Measurements from ENCODE around the gene DAP.

Gene DAP

GRCh38 chr5:10653751-10654400 lies 107.2 kb downstream of the DAP start:
- Histone ChIP-seq H3K9me3 (ENCODE audit: low read length) (no peaks in the 10 kb centered on the region), H3K36me3 (ENCODE audit: insufficient read depth, low read length) (no peaks in the 10 kb centered on the region), H3K27me3 (ENCODE audit: control insufficient read depth in 1 of 2, insufficient read depth in 2 of 2, low read length in 2 of 2) (peaks cover 0 to 11% of the 10 kb centered on the region in 2 donors), H3K9ac (ENCODE audit: low read length) (no peak overlapping the region), H3K4me3 (ENCODE audit: low read depth in 1 of 2, low read length in 2 of 2) (no peak overlapping the region), H3K27ac (ENCODE audit: low read depth, low read length) (no peak overlapping the region), H3K4me1 (ENCODE audit: insufficient read depth, low read length) (no peaks in the 10 kb centered on the region)

GRCh38 chr5:10653043-10653442 lies 108.0 kb downstream of the DAP start:
- H3K9me3 ChIP-seq (ENCODE audit: low read length): no peaks in the 10 kb centered on the region
- no peak overlapping the region for H3K9ac ChIP-seq (ENCODE audit: low read length)
- no peaks in the 10 kb centered on the region for H3K36me3 ChIP-seq (ENCODE audit: insufficient read depth, low read length)
- H3K4me3 ChIP-seq (ENCODE audit: low read depth in 1 of 2, low read length in 2 of 2): no peak overlapping the region
- peaks cover 0 to 11% of the 10 kb centered on the region in 2 donors for H3K27me3 ChIP-seq (ENCODE audit: control insufficient read depth in 1 of 2, insufficient read depth in 2 of 2, low read length in 2 of 2)
- H3K27ac ChIP-seq (ENCODE audit: low read depth, low read length): no peak overlapping the region
- H3K4me1 ChIP-seq (ENCODE audit: insufficient read depth, low read length): no peaks in the 10 kb centered on the region

- H3K27me3 ChIP-seq (ENCODE audit: control insufficient read depth in 1 of 2, insufficient read depth in 2 of 2, low read length in 2 of 2): peaks cover 0 to 13% of the 10 kb centered on the region in 2 donors
- H3K9me3 ChIP-seq (ENCODE audit: low read length): no peaks in the 10 kb centered on the region
- H3K4me3 ChIP-seq (ENCODE audit: low read depth in 1 of 2, low read length in 2 of 2): no peak overlapping the region
- no peaks in the 10 kb centered on the region for H3K36me3 ChIP-seq (ENCODE audit: insufficient read depth, low read length)
- H3K4me1 ChIP-seq (ENCODE audit: insufficient read depth, low read length): no peaks in the 10 kb centered on the region
- no peak overlapping the region for H3K27ac ChIP-seq (ENCODE audit: low read depth, low read length)
- no peak overlapping the region for H3K9ac ChIP-seq (ENCODE audit: low read length)
These were observed 108.4 kb downstream of the DAP start for GRCh38 chr5:10652606-10653005.

GRCh38 chr5:10652151-10652550 lies 108.9 kb downstream of the DAP start:
- Histone ChIP-seq H3K36me3 (ENCODE audit: insufficient read depth, low read length) (no peaks in the 10 kb centered on the region), H3K27ac (ENCODE audit: low read depth, low read length) (no peak overlapping the region), H3K27me3 (ENCODE audit: control insufficient read depth in 1 of 2, insufficient read depth in 2 of 2, low read length in 2 of 2) (peaks cover 0 to 14% of the 10 kb centered on the region in 2 donors), H3K4me1 (ENCODE audit: insufficient read depth, low read length) (no peaks in the 10 kb centered on the region), H3K4me3 (ENCODE audit: low read depth in 1 of 2, low read length in 2 of 2) (no peak overlapping the region), H3K9me3 (ENCODE audit: low read length) (no peaks in the 10 kb centered on the region), H3K9ac (ENCODE audit: low read length) (no peak overlapping the region)

- Histone ChIP-seq H3K4me1 (ENCODE audit: insufficient read depth, low read length) (no peaks in the 10 kb centered on the region), H3K27me3 (ENCODE audit: control insufficient read depth in 1 of 2, insufficient read depth in 2 of 2, low read length in 2 of 2) (peaks cover 0 to 14% of the 10 kb centered on the region in 2 donors), H3K9me3 (ENCODE audit: low read length) (no peaks in the 10 kb centered on the region), H3K4me3 (ENCODE audit: low read depth in 1 of 2, low read length in 2 of 2) (no peak overlapping the region), H3K9ac (ENCODE audit: low read length) (no peak overlapping the region), H3K36me3 (ENCODE audit: insufficient read depth, low read length) (no peaks in the 10 kb centered on the region), H3K27ac (ENCODE audit: low read depth, low read length) (no peak overlapping the region)
These were observed 111.2 kb downstream of the DAP start for GRCh38 chr5:10649666-10650380.

GRCh38 chr5:10648806-10649665 lies 112.0 kb downstream of the DAP start:
- Histone ChIP-seq H3K9me3 (ENCODE audit: low read length) (no peaks in the 10 kb centered on the region), H3K27ac (ENCODE audit: low read depth, low read length) (no peak overlapping the region), H3K4me3 (ENCODE audit: low read depth in 1 of 2, low read length in 2 of 2) (no peak overlapping the region), H3K4me1 (ENCODE audit: insufficient read depth, low read length) (no peaks in the 10 kb centered on the region), H3K27me3 (ENCODE audit: control insufficient read depth in 1 of 2, insufficient read depth in 2 of 2, low read length in 2 of 2) (peaks cover 0 to 14% of the 10 kb centered on the region in 2 donors), H3K9ac (ENCODE audit: low read length) (no peak overlapping the region), H3K36me3 (ENCODE audit: insufficient read depth, low read length) (no peaks in the 10 kb centered on the region)

GRCh38 chr5:10647640-10648039 lies 113.4 kb downstream of the DAP start:
- H3K4me3 ChIP-seq (ENCODE audit: low read depth in 1 of 2, low read length in 2 of 2): no peak overlapping the region
- no peaks in the 10 kb centered on the region for H3K36me3 ChIP-seq (ENCODE audit: insufficient read depth, low read length)
- H3K9me3 ChIP-seq (ENCODE audit: low read length): no peaks in the 10 kb centered on the region
- no peak overlapping the region for H3K27ac ChIP-seq (ENCODE audit: low read depth, low read length)
- H3K9ac ChIP-seq (ENCODE audit: low read length): no peak overlapping the region
- peaks cover 0 to 14% of the 10 kb centered on the region in 2 donors for H3K27me3 ChIP-seq (ENCODE audit: control insufficient read depth in 1 of 2, insufficient read depth in 2 of 2, low read length in 2 of 2)
- H3K4me1 ChIP-seq (ENCODE audit: insufficient read depth, low read length): no peaks in the 10 kb centered on the region

GRCh38 chr5:10645671-10646070 lies 115.4 kb downstream of the DAP start:
- H3K36me3 ChIP-seq (ENCODE audit: insufficient read depth, low read length): no peaks in the 10 kb centered on the region
- H3K4me1 ChIP-seq (ENCODE audit: insufficient read depth, low read length): no peaks in the 10 kb centered on the region
- no peak overlapping the region for H3K9ac ChIP-seq (ENCODE audit: low read length)
- H3K4me3 ChIP-seq (ENCODE audit: low read depth in 1 of 2, low read length in 2 of 2): no peak overlapping the region
- H3K27ac ChIP-seq (ENCODE audit: low read depth, low read length): no peak overlapping the region
- no peaks in the 10 kb centered on the region for H3K9me3 ChIP-seq (ENCODE audit: low read length)
- H3K27me3 ChIP-seq (ENCODE audit: control insufficient read depth in 1 of 2, insufficient read depth in 2 of 2, low read length in 2 of 2): peaks cover 0 to 14% of the 10 kb centered on the region in 2 donors

GRCh38 chr5:10645146-10645545 lies 115.9 kb downstream of the DAP start:
- Histone ChIP-seq H3K27me3 (ENCODE audit: control insufficient read depth in 1 of 2, insufficient read depth in 2 of 2, low read length in 2 of 2) (peaks cover 0 to 14% of the 10 kb centered on the region in 2 donors), H3K9ac (ENCODE audit: low read length) (no peak overlapping the region), H3K4me1 (ENCODE audit: insufficient read depth, low read length) (no peaks in the 10 kb centered on the region), H3K27ac (ENCODE audit: low read depth, low read length) (no peak overlapping the region), H3K36me3 (ENCODE audit: insufficient read depth, low read length) (no peaks in the 10 kb centered on the region), H3K9me3 (ENCODE audit: low read length) (no peaks in the 10 kb centered on the region), H3K4me3 (ENCODE audit: low read depth in 1 of 2, low read length in 2 of 2) (no peak overlapping the region)

- H3K9ac ChIP-seq (ENCODE audit: low read length): no peak overlapping the region
- no peaks in the 10 kb centered on the region for H3K36me3 ChIP-seq (ENCODE audit: insufficient read depth, low read length)
- H3K27ac ChIP-seq (ENCODE audit: low read depth, low read length): no peak overlapping the region
- H3K9me3 ChIP-seq (ENCODE audit: low read length): no peaks in the 10 kb centered on the region
- H3K4me1 ChIP-seq (ENCODE audit: insufficient read depth, low read length): no peaks in the 10 kb centered on the region
- peaks cover 0 to 5% of the 10 kb centered on the region in 2 donors for H3K27me3 ChIP-seq (ENCODE audit: control insufficient read depth in 1 of 2, insufficient read depth in 2 of 2, low read length in 2 of 2)
- no peak overlapping the region for H3K4me3 ChIP-seq (ENCODE audit: low read depth in 1 of 2, low read length in 2 of 2)
These were observed 116.8 kb downstream of the DAP start for GRCh38 chr5:10644192-10644591.

GRCh38 chr5:10642367-10642766 lies 118.7 kb downstream of the DAP start:
- Histone ChIP-seq H3K4me1 (ENCODE audit: insufficient read depth, low read length) (no peaks in the 10 kb centered on the region), H3K9ac (ENCODE audit: low read length) (no peak overlapping the region), H3K9me3 (ENCODE audit: low read length) (no peaks in the 10 kb centered on the region), H3K27me3 (ENCODE audit: control insufficient read depth in 1 of 2, insufficient read depth in 2 of 2, low read length in 2 of 2) (peaks cover 0 to 4% of the 10 kb centered on the region in 2 donors), H3K27ac (ENCODE audit: low read depth, low read length) (no peak overlapping the region), H3K36me3 (ENCODE audit: insufficient read depth, low read length) (no peaks in the 10 kb centered on the region), H3K4me3 (ENCODE audit: low read depth in 1 of 2, low read length in 2 of 2) (no peak overlapping the region)
